HUDEP-2 (cell line): Measurements from ENCODE around the gene MTM1.
A peak's percentile ranks its signal among the peaks of the same experiment; 100 is the strongest.

Source experiments
- DNase-seq, 76 experiments: peaks; one replicate each; lab custom pipeline; 2025; ENCODE audit not compliant: unreplicated experiment in 76 of 76; lab: John Stamatoyannopoulos, UW

Gene MTM1

DNA sequence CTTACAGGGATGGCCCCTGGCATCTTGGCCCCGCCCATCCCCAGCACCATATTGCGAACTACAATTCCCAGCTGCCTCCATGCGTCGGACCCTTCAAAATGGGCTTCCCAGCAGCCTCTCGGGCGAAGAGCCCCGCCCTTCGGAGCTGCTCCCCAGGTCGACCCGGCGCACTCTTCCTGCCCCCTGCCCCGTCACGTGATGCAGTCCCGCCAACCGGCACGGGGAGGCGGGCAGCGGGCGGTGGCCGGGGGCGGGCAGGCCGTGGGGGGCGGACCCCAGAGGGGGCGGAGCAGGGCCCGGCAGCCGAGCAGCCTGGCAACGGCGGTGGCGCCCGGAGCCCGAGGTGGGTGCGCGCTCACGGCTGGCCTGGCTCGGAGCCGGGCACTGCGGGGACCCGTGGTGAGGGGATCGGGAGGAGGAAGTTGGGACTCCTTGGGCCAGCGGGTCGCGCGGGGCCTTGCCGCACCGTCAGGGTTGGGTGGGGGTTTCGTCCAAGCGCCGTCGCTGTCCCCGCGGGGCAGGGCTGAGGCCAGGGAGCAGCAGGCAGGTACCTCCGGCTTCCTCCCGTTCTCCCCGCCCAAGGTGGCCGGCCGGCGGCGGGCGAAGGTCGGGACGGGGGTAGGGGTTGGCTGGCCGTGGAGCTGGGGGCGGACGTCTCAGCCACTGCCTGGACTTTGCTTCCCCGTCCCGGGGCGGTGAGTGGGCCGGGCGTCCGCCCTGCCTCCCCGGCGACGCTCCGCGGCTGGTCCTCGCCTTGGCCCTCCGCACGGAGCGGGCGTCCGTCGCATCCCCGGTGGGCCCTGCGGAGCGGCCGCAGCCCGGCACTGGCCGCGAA is at the start of gene MTM1:
Gene MTM1, plus strand, starts transcription at position 302 of the 835 bp plus-strand sequence. CDS start 23,994 bp downstream, outside the sequence.
- peak in 75 of 76 experiments; percentile 39 to 92 (median 84) for DNase-seq

DNA sequence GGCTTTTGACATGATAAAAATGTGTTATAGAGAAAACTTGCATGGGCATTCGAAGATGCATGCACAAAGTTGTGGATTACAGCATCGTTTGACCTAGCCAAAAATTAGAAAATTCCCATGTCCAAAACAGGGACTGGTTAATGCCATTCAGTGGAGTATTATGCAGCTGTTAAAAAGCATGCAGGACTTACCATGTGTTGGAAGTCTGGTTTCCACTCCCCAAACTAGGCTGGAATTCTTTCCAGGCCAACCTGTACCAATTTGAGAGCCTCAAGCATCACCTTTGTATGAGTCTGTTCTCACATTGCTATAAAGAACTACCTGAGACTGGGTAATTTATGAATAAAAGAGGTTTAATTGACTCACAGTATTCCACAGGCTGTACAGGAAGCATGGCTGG is 45.9 kb upstream of the MTM1 start:
- no peak for DNase-seq

DNA sequence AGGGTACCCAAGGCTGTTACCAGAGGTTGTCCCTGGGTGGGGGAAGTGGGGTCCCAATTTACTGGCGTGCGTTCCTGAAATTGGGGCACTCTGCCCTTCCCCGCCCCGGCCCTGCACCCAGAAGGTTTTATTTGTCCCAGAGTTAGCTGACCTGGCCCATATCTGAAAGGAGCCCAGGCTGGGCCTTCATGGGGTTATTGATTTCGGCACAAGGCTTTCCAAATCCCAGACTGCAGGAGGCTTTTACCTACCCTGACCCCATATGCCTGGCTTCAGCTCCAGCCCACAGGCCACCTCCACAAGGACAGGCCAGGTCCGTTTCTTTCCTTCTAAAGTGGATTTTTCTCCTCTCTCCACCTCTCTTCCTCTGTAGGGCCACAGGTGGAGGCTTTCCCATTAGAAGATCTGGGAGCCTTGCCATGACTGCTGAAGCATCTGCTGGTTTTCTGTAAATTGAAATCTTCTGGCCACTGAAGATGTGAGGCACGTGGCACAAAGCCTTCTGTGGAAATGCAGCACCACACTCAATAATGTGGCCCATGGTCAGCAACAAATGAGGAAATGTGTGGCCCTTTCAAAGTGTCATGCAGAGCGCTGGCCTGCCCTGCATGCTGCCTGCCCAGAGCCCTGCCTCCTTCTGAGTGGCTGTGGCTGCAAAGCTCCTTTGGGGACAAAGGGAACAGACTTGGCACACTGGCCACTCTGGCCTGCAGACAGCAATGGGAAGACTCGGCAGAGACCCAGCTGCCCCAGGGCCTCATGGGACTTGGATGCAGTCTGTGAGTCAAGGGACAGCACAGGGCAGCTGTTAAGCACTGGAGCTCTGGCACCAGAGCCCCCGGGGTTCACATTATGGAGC is 43.1 kb upstream of the MTM1 start:
- DNase-seq = no peak

DNA sequence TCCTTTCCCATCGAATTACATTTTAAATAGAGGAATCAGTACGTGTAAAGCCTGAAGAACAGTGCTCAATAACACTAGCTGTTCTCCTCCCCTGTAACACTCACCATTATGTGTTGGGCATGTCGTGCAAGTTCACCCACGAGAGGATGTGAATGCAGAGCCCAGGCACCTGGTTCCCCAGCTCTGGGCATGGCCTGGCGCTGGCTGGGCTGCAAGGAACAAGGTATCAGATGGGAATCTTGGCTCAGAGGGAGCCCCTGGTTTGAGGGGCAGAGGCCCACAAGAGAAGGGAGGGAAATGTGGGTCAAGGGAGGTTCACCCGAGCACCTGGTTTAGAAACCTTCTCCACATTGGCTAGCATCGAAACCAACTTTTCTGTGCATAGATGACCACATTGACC is 41.7 kb upstream of the MTM1 start:
- no peak for DNase-seq

DNA sequence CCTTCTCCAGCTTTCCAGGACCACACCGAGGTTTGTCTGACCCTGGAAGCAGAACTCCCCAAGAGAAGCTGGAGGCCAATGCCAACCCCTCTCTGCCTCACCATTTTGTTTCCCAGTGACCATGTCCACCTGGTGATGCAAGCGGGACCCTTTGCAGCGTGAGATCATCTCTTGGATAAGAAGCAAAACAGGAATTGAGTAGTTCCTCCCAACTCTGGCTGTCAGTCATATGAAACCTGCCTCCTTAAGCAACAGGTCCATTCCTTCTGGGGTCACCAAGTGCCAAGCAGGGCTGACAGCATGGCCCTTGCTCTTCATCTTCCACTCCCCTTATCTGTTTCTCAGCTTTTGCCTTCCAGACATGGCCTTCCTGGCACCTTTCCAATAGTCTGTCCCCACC is 41.3 kb upstream of the MTM1 start:
- no peak for DNase-seq

DNA sequence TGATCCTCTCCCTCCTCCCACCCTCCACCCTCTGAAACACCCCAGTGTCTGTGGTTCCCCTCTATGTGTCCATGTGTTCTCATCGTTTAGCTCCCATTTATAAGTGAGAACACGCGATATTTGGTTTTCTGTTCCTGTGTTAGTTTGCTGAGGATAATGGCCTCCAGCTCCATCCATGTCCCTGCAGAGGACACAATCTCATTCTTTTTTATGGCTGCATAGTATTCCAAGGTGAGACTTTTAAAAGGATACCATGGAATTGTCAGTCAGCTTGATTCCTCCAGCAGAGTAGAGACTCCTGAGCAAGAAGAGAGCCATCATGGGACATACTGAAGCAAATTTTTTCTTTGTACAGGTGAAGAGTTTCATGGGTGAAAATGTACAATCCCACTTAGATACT is 38.8 kb upstream of the MTM1 start:
- no peak for DNase-seq

DNA sequence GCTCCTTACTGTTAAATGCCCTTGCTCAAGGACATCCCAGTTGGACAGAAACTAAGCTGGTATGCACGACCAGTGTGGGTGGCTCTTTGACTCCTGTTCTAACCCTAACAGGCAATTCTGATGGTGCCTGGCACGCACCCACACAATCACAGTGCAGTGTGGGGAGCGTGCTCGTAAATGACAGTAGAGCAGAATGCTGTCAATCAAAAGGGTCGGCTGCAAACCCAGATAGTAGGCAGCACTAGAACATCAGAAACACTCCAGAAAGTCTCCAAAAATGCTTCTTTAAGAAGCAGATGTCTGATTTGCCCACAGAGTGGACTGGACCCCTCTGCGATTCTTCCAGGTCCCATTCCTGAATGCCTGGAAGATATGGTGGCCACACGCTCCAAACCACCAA is 37.6 kb upstream of the MTM1 start:
- DNase-seq = no peak

DNA sequence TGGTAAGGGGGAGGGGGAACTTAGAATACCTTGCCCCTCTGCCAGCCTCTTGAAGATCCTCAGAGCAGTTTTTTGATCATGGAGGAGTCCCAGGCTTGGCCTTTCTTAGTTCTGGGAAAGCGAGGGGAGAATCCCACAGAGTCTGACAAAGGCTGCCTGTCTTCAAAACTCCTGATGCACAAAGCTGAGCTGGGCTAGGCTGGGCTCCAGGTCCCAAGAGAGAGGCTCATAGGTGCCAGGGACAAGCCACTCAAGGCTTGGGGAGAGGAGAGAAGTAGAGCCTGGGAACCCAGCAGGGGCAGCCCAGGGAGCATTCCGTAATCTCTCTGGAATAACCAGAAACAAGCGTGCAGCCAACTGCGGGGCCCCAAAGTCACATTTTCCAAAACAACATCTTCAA is 37.0 kb upstream of the MTM1 start:
- DNase-seq = no peak

DNA sequence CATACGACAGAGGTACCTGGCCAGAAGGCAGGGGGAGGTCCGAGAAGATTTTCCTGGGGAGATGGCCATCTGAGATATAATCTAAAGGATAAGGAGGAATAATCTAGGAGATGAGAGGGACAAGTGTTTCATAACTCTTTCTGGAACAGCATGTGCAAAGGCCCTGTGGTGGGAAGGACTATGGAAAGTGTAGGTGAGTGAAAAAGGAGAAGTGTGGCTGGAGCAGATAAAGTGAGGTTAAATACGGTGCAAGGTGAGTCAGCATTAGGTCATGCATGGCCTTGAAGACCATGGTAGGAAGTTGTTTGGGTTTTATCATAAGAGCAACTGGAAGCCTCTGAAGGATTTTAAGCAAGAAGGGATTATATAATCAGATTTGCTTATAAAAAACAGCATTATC is 34.6 kb upstream of the MTM1 start:
- DNase-seq = no peak

DNA sequence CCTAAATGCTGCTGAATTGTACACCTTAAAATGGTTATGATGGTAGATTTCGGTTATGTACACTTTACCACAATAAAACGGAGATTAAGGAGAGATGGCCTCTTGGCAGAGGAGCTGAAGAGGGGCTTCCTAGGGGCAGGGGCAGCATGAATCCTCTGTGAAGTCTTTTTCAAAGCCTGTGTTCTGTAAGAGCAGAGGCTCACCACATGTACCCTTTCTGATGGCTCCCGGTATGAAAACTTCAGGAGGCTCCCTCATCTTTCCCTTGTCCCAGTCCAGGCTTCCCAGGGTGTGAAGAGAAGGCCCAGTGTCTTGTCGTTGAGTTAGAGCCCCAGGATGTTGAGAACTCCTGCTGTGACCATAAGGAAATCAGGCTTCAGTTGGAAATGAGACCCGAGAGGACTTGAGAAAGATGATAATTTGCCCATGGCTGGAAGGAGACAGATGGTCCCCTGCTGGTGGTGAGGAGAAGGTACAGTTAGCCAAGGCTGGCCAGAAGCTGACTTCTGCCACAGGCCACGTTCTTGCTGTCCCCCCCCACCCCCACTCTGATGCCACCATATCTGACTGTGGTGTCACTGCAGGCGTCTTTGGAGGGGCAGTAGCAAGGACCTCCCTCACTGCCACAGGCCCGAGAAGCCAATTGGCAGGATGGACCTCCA is 31.8 kb upstream of the MTM1 start:
- peak in 2 of 76 experiments; percentile 2 to 3 for DNase-seq

DNA sequence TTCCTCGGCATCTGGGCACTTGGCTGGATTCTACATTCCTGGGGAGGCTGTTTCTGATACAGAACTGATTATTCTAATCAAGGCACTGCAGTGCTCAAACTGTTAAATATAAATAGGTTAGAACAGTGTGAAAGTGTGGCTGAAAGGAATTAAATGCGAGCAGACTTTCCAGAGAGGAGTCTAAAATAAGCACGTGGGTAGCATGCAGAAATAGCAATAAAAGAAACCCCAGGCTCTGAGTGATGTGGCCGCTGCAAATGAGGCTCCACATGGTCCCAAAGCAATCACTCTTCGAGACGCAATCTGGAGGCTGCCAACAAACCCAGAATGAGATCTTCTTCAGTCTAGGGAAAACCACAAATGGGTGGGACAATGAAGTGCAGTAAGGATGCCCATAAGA is 30.6 kb upstream of the MTM1 start:
- DNase-seq = no peak

DNA sequence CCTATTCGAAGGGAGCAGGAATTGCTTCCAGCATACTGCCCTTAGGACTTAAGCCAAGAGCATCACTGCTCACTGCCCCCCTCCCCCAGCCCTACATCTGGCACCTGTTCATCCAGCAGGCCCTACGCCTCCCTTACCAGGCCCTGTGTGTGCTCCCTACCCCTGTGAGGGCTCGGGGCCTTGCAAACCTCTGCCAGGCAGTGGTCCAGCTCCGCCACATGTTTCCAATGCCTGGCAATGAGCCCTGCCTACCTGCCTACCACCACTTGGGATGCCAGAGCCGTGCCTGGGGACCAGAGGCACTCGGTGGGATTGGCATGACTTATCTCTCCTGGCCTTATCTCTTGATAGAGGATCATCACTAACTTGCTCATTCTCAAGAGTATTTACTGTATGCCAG is 27.5 kb upstream of the MTM1 start:
- DNase-seq = no peak

DNA sequence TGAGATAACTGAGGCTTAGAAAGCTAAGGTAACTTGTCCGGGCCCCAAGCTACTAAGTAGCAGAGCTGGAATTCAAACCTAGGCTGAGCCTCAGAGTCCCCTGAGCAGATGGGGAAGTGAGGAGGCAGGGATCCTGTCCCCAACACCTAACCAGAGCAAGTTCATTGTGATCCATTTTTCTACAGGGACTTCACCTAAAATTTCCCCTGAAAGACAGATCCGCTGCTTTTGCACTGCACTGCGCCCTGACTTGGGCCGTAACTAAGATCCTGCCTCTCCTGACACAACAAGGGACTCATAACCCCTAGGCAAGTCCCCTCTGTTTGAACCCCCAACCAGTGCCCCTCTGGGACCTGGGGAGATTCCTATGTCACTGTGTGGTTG is 25.6 kb upstream of the MTM1 start:
- no peak for DNase-seq

DNA sequence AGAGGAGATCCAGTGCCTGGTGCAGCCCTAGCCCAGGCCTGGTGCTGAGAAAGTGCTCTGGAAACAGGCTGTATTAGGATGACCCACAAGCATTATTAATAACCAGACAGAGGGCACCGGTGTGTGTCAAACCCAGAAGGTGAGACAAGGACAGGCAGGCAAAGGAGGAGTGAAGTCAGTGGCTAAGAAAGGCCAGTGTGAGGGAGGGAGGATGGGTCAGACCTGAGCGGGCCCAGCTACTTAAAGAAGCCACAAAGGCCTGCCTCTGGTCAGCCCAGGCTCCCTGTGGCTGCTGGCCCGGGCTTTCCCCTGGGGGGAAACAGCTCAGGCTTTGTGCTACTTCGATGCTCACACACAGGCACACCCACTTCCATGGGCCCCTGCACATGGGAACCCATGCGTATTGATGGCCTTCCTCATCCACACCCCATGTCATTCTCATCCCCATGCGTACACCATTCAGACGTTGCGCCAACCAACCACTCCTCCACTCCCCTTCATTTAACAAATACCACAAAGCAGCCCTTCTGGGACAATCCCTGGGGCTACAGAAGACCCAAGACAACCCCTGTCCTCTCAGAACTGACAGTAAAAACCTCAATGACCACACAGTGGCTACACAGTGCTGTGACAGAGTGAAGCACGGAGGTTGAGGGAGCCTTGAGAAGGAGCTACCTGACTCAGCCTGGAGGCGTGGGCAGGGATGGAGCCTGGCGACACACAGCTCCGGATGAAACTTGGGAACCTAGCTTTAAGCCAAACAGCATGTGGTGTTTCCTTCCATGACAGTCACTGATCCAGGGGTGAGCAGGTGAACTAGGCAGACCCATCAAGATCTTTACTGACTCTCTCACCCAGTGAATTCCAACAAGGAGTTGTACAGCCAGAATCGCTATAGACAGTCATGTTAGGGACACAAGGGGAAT is 24.9 kb upstream of the MTM1 start:
- DNase-seq = no peak

DNA sequence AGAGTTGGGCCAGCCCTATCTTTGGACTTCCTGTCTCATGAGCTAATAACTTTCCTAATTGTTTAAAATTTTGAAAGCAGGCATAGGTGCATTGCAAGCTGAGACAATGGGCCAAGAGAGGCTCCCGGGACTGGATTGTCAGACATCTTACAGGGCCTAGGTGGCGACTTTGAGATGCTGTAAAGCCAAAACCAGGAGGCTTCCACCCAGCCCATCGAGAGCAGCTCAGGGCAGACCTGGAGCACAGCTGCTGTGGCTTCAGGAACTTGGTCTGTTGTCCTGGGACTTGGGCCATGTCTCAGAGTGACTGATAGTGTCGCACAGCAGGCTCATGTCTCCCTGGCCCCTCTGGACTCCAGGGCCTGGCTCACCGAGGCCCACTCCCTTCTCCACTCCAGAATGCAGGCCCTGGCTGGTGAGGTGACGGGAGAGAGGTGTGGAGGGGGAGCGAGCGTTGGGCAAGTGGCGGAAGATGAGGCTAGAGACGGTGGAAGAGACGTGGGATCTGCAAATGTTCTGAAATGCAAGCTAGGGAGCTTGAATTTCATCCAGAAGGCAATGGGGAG is 24.1 kb upstream of the MTM1 start:
- DNase-seq = peak in 39 of 76 experiments; percentile 0 to 42 (median 6)

DNA sequence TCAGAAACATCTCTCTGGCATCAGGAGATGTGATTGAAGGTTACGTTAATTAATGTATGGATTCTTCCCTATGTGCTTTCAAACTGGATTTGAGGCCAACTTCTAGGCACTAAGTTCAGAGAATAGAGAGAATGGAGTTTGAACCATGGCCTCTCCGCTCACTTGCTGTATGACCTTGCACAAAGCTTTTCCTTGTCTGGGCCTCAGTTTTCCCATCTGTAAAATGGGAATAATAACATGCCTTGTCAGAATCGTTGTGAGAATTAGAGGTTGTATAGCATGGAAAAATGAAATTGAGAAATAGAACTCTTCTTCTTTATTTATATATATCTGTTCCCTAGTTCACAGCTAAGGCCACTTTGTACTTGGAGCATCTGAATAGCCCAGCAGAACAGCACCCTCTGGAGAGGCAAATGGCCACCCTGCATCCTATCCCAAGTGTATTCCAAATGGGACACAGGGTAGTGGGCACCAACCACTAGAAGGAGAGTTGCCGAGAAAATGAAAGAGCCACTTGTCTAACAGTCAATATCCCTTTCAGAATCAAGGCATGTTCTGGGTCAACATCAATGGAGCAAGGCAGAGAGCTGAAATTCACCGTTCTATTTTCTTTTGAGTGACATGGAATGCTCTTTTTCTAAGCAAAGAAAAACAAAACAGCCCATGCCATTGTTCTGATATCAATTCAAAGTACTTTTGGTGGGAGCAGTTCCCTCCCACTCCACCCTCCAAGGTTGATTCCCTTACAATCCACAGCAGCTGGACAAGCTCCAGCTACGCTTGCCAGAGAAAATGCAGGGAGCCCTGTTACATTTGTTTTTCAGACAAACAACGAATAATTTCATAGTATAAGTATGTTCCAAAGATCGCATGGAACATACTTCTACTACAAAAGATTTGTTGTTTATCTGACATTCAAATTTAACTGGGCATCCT is 23.3 kb upstream of the MTM1 start:
- no peak for DNase-seq

DNA sequence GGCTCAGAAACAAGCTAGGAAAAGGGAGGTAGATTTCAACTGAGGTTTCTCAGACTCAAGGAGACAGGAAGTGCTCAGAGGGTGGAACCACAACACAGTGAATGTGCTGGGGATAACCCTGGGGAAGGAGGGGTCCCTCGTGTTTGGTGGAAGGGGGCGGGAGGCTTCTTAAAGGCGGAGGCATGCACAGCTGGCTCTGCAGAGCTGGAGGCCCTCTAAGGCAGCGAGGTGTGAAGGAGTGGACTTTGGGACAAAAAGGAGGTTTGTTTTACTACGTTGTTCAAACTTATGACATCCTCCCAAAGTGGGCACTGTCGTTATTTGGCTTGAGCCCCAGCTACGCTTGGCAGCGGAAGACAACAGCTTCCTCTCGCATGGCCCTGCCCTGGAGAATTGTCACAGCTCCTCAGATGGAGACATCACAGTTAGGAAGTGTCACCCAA is 21.7 kb upstream of the MTM1 start:
- DNase-seq = peak in 10 of 76 experiments; percentile 1 to 9 (median 1)

DNA sequence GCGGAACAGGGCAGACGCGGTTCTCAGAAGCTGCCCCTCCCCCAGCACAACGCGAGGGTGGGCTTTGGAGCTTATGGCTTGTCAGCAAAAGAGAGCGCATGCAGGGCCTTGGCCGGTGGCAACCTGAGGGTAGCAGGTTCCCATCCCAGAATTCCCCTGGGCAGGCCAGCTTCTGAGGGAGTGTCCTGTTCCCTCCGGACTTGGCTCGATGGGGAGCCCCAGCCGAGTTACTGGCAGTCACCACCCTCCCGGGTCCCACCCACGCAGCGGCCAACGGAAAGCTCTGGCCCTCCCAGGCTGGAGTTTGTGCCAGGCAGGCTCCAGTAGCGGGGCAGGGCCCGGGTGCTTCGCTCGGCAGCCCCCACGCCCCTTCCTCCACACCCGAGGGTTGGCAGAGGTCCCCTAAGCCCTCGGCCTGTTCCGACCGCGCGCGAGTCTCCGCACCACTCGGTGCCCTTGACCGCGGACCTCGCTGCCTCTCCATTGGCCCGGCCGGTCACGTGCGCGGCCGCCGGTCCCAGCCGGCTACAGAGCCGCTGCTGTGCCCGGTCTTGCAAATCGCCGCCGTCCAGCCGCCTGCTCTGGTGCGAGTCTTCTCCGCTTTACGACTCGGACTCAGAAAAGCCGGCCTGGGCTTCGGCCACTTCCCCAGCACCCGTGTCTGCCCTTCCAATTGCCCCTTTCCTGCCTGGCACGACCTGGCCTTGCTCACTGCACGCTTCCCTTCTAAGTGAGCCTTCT is 20.9 kb upstream of the MTM1 start:
- DNase-seq = peak in 75 of 76 experiments; percentile 1 to 88 (median 69)
